GM10248 (cell line): ENCODE data around the gene SLC46A1.

Source experiments
- CTCF ChIA-PET: fragments of 300-600 bp; sonication (Branson Sonifier 250); formaldehyde crosslinking; extraction: SDS; loops from one replicate; lab custom pipeline; 2021; ENCODE audit warnings: antibody characterized with exemption; lab: Yijun Ruan, JAX
- POLR2A ChIA-PET: fragments of 350-650 bp; sonication (Branson Sonifier 250); formaldehyde crosslinking; extraction: SDS; loops from one replicate; lab custom pipeline; 2020; ENCODE audit warnings: antibody characterized with exemption; lab: Yijun Ruan, JAX
- DNase-seq: peaks from one replicate; pipeline ENCODE4 v3.0.0; 2012; ENCODE audit errors: extremely low spot score
- TF ChIP-seq, protein P1 (sequence below): IDR thresholded peaks from 2 replicates; pipeline ENCODE4 v1.5.1; 2012; ENCODE audit warnings: mild to moderate bottlenecking, low read depth; ENCODE audit errors: extremely low read depth, missing control alignments, control extremely low read depth

Gene SLC46A1

DNA sequence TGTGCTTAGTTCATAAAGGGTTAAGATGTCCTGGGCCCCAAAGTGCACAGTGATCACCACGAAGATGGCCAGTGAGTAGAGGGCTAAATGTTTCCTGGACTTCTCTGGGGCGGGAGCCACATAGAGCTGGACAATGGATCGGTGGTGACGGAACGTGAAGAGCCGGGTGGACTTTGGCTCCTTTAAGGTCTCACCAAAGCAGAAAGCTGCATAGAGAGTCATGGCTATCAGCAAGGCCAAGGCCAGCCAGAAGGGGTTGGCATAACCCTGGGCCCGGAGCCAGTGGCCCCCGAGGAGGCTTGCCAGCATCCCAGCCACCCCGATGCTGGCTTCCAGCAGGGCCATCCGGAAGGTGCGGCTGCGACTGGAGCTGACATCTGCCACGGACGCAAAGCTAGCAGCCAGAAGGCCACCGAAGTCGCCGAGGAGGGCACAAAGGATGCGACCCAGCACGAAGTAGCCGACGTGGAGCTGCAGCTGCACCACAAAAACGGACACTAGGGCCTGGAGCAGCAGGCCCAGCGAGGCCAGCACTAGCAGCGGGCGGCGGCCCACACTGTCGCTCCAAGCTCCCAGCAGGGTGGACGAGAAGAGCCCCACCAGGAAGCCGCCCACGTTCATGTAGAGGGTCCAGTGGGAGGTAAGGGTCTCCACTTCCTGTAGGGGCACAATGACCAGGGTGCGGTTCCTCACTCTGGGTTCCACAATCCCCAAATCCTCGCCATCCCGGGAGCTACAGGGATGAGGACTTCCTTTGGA, 1.0 kb downstream of the SLC46A1 start:
- ChIA-PET CTCF (interaction anchor here (1.1 to 2.1 kb wide), 4 partner anchors 12 to 138 kb away, joined by 3 to 20 read pairs (median 4); no protein-coding TSS in a partner anchor), POLR2A (interaction anchor here (0.9 kb wide), 1 partner anchor 12 kb away, joined by 3 read pairs; no protein-coding TSS in a partner anchor)
- TF ChIP-seq, protein P1, sequence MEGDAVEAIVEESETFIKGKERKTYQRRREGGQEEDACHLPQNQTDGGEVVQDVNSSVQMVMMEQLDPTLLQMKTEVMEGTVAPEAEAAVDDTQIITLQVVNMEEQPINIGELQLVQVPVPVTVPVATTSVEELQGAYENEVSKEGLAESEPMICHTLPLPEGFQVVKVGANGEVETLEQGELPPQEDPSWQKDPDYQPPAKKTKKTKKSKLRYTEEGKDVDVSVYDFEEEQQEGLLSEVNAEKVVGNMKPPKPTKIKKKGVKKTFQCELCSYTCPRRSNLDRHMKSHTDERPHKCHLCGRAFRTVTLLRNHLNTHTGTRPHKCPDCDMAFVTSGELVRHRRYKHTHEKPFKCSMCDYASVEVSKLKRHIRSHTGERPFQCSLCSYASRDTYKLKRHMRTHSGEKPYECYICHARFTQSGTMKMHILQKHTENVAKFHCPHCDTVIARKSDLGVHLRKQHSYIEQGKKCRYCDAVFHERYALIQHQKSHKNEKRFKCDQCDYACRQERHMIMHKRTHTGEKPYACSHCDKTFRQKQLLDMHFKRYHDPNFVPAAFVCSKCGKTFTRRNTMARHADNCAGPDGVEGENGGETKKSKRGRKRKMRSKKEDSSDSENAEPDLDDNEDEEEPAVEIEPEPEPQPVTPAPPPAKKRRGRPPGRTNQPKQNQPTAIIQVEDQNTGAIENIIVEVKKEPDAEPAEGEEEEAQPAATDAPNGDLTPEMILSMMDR: no peak
- DNase-seq: no peak

DNA sequence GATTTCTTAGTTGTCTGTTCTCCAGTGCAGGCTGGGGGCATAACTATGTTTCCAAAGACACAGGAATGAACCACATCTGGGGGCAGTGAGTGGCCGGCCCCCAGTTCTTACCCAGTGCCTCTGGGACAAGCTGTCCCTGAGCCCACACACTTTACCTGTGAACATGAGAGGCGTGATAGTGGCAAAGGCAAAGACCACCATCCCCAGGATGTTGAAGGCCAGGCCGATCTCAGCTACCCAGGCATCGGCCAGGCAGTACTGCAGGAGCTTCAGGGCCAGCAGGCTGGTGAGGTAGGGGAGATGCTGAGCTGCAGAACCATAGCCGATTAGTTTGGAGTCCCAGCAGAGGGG, 1.6 kb downstream of the SLC46A1 start:
- TF ChIP-seq, protein P1: no peak
- DNase-seq: no peak
- ChIA-PET POLR2A (no interaction called here), CTCF (interaction anchor here (1.1 to 2.1 kb wide), 4 partner anchors 12 to 139 kb away, joined by 3 to 20 read pairs (median 4); no protein-coding TSS in a partner anchor)

DNA sequence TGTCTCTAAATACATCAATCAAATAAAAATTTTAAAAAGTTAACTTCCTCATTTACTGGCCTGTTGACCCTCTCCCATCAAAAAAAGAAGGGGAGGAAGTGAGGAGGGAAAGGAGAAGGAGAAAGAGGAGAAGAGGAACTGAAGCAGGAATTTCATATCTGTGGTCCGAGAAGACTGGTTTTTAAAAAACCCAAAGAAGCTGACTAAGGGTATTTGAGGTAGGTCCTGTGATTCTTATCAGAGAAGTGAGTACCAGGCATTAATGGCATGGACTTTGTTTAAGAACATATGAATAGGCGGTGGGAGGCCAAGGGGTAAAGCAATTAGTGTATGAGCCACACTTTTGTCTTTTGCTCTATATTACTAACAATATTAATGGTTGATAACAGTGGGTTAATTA, 2.0 kb downstream of the SLC46A1 start:
- no peak for DNase-seq
- TF ChIP-seq, protein P1: no peak
- ChIA-PET POLR2A (no interaction called here), CTCF (interaction anchor here (2.1 kb wide), 1 partner anchor 12 kb away, joined by 20 read pairs; no protein-coding TSS in a partner anchor)

DNA sequence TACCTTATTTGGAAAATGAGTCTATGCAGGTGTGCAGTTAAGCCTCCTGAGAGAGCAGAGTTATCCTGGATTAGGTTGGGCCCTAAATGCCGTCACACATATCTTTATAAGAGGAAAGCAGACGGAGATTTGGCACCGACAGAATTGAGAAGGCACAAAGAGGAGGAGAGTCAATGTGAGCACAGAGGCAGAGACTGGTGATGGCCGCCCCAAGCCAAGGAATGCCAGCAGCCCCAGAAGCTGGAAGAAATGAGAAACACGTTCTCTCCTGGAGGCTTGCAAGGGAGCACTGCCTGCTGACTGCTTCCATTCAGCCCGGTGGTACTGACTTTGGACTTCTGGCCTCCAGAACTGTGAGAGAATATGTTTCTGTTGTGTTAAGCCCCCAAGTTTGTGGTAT, 3.2 kb downstream of the SLC46A1 start:
- TF ChIP-seq, protein P1: no peak
- ChIA-PET POLR2A (no interaction called here), CTCF (no interaction called here)
- DNase-seq: no peak

DNA sequence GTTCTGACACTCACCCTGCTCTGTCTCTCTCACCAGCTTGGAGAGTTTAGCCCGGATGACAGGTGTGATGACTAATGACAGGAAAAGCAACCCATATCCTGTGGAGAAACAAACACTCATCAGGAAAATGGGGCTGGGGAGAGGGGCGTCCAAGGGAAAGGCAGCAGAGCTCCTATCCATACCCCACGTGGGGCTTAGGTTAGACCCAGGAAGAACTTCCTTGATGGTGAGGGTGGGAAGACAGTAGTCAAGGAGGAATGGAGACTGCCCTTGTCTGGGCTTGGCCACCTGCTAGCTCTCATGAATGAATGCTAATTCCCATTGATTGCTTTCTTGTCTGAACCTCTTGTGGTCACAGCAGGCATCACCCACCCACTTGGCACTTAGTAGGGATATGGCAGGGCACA, 3.8 kb downstream of the SLC46A1 start:
- ChIA-PET POLR2A (interaction anchor here (0.6 kb wide), 1 partner anchor 45 kb away, joined by 3 read pairs; the partner anchor contains the start of gene POLDIP2), CTCF (interaction anchor here (4.2 to 4.3 kb wide), 2 partner anchors 14 to 15 kb away, joined by 16 to 37 read pairs; no protein-coding TSS in a partner anchor)
- DNase-seq: no peak
- TF ChIP-seq, protein P1: no peak

DNA sequence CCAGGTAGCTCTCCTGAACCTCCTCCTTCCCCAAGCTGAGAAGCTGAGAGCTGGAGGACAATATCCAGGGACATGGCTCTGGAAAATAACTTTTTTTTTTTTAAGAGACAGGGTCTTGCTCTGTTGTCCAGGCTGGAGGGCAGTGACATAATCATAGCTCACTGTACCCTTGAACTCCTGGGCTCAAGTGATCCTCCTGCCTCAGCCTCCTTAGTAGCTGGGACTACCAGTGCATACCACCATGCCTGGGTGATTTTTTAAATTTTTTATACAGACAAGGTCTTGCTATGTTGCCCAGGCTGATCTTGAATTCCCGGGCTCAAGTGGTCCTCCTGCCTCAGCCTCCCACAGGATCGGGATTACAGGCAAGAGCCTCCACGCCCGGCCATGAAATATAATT, 6.2 kb downstream of the SLC46A1 start:
- DNase-seq: no peak
- TF ChIP-seq, protein P1: no peak
- POLR2A ChIA-PET: no interaction called here
- CTCF ChIA-PET: interaction anchor here (1.2 to 4.3 kb wide), 3 partner anchors 12 to 171 kb away, joined by 3 to 37 read pairs (median 16); partner anchors contain the start of gene PIGS
